GM10266 (cell line): ENCODE results near the gene TGM2.

Experiments
- DNase-seq: peaks from one replicate; pipeline ENCODE4 v3.0.0; 2012; ENCODE audit errors: extremely low spot score
- TF ChIP-seq, protein P1 (sequence below): IDR thresholded peaks from 2 replicates; pipeline ENCODE4 v1.5.1; 2012; ENCODE audit warnings: mild to moderate bottlenecking, low read depth; ENCODE audit not compliant: control insufficient read depth, insufficient read depth; ENCODE audit errors: missing control alignments

The TGM2 gene

GRCh38 chr20:38117205-38117604 is 47.9 kb downstream of the TGM2 start:
- no peak for DNase-seq
- TF ChIP-seq, protein P1, sequence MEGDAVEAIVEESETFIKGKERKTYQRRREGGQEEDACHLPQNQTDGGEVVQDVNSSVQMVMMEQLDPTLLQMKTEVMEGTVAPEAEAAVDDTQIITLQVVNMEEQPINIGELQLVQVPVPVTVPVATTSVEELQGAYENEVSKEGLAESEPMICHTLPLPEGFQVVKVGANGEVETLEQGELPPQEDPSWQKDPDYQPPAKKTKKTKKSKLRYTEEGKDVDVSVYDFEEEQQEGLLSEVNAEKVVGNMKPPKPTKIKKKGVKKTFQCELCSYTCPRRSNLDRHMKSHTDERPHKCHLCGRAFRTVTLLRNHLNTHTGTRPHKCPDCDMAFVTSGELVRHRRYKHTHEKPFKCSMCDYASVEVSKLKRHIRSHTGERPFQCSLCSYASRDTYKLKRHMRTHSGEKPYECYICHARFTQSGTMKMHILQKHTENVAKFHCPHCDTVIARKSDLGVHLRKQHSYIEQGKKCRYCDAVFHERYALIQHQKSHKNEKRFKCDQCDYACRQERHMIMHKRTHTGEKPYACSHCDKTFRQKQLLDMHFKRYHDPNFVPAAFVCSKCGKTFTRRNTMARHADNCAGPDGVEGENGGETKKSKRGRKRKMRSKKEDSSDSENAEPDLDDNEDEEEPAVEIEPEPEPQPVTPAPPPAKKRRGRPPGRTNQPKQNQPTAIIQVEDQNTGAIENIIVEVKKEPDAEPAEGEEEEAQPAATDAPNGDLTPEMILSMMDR = no peak

DNA sequence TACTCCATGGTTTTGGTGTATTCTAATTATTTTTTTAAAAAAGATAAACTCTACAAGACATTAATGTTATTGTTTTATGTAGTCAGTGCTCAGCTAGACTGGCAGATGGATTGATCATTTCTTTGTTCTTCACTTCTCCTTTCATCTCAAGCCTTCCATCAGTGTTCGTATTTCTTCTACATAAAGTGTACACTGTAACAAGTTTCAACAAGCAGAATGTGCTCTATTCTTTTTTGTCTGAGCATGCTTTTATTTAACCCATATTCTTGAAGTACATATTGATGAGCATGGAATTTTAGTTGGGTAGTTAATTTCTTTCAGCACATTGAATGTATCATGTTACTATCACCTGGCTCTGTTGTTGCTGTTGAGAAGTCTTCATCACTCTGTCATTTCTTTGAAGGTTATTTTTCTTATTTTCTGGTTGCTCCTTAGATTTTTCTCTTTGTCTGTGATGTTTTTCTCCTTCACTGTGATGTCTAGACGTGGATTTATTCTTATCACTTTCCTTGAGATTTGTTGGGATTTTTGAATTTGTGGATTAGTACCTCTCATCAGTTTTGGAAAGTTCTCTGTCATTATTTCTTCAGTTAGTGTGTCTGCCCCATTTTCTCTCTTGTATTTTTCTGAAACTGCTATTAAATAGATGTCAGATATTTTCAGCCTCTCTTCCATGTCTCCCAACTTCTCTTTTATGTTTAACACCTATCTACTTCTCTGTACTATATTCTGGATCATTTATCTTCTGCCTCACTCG is 48.5 kb downstream of the TGM2 start:
- TF ChIP-seq, protein P1 = no peak

GRCh38 chr20:38115896-38116295 is 49.2 kb downstream of the TGM2 start:
- TF ChIP-seq, protein P1 = no peak
- DNase-seq = no peak

More for the DNA sequence above, 48.5 kb downstream of the TGM2 start:
- DNase-seq = no peak

- peak; percentile 10 for DNase-seq
- TF ChIP-seq, protein P1 = peak; percentile 10
Observed at GRCh38 chr20:38115205-38115604, 49.9 kb downstream of the TGM2 start.

- TF ChIP-seq, protein P1 = no peak
- DNase-seq = peak; percentile 1
Observed at GRCh38 chr20:38114353-38114791, 50.7 kb downstream of the TGM2 start.

GRCh38 chr20:38113401-38114325 is 51.4 kb downstream of the TGM2 start:
- no peak for DNase-seq
- TF ChIP-seq, protein P1 = peak; percentile 26
